Choroid plexus epithelial cell (primary cell): ENCODE measurements around the gene MPDZ.

ENCODE experiments used
- DNase-seq: peaks from one replicate; pipeline ENCODE4 v3.0.0-alpha.2; 2010; ENCODE audit warnings: low read depth
- H3K4me3 ChIP-seq: 2 replicates; pipeline ENCODE4 v1.5.1; 2011; ENCODE audit warnings: low read depth, mild to moderate bottlenecking, control low read depth, low read length, moderate library complexity
- TF ChIP-seq, protein P1 (sequence below): conservative IDR thresholded peaks from 2 replicates; pipeline ENCODE4 v1.5.1; 2011; ENCODE audit warnings: low read depth, mild to moderate bottlenecking, control low read depth, inconsistent platforms, low read length, moderate library complexity

Gene MPDZ

DNA sequence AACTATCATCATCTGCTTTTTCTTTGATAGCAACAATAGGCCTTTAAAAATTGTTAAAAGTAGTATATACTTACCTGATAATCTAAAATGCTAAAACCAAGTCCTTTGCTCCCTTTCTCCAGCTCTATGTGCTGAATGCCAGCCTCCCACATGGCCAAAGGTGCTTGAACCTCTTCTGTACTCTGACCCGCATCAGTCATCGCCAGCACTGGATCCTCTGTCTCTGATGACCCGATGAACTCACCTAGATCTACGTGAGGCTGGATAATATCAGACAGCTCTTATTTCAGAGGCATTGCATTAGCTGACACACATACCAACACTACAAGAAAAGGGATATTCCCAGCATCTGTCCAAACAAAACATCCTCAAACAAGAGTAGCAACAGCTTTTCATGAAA is 89.5 kb downstream of the MPDZ start:
- TF ChIP-seq, protein P1, sequence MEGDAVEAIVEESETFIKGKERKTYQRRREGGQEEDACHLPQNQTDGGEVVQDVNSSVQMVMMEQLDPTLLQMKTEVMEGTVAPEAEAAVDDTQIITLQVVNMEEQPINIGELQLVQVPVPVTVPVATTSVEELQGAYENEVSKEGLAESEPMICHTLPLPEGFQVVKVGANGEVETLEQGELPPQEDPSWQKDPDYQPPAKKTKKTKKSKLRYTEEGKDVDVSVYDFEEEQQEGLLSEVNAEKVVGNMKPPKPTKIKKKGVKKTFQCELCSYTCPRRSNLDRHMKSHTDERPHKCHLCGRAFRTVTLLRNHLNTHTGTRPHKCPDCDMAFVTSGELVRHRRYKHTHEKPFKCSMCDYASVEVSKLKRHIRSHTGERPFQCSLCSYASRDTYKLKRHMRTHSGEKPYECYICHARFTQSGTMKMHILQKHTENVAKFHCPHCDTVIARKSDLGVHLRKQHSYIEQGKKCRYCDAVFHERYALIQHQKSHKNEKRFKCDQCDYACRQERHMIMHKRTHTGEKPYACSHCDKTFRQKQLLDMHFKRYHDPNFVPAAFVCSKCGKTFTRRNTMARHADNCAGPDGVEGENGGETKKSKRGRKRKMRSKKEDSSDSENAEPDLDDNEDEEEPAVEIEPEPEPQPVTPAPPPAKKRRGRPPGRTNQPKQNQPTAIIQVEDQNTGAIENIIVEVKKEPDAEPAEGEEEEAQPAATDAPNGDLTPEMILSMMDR = no peak
- DNase-seq = no peak
- H3K4me3 ChIP-seq = no peak overlapping the region

DNA sequence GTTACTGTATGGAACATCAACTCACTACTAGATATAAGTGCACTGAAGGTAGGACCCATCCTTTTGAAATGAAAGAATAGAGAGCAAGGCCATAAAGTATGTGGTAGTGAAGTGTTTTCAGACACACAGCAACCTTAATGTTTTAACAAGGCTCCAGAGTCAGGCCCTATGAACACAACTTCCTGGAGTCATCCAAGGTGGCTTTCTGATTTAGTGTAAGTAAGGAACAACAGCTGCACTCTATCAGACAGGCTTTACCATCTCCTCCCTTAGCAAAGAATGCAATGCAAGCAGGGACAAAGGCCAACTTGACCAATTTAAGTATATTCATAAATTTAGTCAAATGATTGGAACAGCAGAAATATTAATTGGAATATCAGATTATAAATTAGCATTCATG is 90.1 kb downstream of the MPDZ start:
- DNase-seq = no peak
- H3K4me3 ChIP-seq = no peak overlapping the region
- TF ChIP-seq, protein P1 = no peak

DNA sequence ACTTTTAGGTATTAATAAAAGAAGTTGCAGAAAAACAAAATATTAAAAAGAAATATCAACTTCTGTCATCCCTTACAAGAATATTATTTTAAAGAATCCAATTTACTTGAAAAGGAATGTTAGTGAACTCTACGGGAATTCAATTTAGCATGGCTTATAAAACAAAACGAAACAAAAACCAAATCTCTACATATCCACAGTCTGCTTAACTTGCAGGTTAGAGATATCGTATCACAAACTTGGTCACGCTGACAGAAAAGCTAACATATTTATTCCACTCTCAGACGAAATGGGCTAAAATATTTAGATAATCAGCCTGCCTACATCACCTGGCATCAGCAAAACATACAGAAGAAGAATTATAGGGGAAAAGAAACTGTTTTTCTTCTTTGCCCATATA is 92.7 kb downstream of the MPDZ start:
- TF ChIP-seq, protein P1 = no peak
- DNase-seq = no peak
- H3K4me3 ChIP-seq = no peak overlapping the region

DNA sequence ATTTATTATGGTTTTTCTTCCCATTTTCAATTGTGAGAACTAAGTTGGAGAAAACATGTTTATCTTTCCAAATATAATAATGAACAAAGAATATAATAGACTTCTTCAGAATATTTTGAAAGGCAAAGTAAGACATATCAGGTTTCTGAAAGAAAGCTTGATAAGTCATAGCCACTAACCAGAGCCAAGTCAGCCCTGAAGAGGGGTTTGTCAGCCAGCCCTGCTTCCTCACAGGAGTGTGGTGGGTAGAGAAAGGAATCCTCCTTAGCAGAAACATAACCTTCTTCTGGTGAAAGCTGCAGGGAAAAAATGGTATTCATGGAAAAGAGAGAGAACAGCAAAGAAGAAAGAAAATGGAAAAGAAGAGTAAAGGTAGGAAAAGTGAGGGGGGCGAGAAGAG is 93.4 kb downstream of the MPDZ start:
- DNase-seq = peak; percentile 42
- TF ChIP-seq, protein P1 = no peak
- H3K4me3 ChIP-seq = no peak overlapping the region

DNA sequence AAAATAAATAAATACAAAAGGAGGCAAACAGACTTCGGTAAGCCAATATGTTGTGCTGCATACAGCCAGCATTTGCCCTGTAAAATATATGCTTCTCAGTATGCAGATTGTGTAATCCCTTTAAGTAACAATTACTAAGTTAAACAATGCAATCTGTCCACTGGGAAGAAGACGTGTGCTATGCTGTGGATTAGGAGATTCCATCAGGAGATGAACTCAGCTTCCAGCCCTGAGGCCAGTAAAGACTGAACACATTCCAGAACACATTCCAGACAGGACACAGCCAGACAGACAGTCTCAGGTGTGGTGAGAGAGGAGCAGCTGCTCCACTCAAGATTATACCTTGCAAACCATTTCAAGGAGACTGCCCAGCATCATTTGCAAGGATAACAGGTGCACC is 97.8 kb downstream of the MPDZ start:
- H3K4me3 ChIP-seq = no peak overlapping the region
- TF ChIP-seq, protein P1 = no peak
- DNase-seq = no peak

DNA sequence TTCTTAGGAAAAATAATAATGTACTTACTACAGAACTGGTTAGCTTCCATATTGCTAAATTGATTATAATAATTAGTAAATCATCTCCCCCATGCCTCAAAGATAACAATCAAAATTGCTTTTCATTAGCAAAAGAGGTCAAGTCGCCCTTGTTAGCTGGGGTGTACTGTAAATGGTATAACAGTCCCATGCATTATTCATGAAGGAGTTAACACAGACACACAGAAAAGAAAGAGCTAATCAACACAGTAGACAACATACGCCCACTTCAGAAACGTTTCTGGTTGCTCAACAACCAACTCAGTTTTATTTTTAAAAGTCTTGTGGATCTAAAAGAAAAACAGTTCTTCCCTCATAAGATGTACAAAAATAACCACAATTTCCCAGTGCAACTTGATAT is 100.2 kb downstream of the MPDZ start:
- TF ChIP-seq, protein P1 = no peak
- H3K4me3 ChIP-seq = no peak overlapping the region
- DNase-seq = peak; percentile 31

DNA sequence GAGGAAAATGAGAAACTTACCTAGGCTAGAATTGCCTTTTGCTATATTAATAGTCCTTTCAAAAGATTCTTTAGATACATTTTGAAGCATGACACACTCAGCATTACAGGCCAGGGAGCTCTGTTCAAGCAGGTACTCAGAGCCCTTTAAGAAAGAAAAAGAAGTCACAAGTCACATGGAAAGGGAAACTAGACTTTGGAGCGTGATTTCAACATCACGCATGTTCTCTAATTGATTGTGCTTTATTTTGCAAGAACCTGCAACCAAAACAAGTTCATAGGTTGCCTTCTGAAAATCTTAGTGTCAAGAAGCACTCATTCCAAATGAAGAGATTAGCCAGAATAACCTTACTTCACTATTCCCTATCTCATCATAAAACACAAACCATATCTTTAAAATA is 103.8 kb downstream of the MPDZ start:
- TF ChIP-seq, protein P1 = no peak
- no peak overlapping the region for H3K4me3 ChIP-seq
- DNase-seq = no peak
